AG04449 (cell line): ENCODE measurements around the gene PSMF1.

Source experiments
- CTCF ChIA-PET: fragments of 350-600 bp; formaldehyde crosslinking; extraction: SDS; loops from one replicate; lab custom pipeline; 2021; ENCODE audit warnings: antibody characterized with exemption; lab: Yijun Ruan, JAX
- POLR2A ChIA-PET: fragments of 400-600, 350-600 bp; formaldehyde crosslinking; extraction: SDS; loops from one replicate; lab custom pipeline; 2020; ENCODE audit warnings: antibody characterized with exemption, inconsistent platforms; lab: Yijun Ruan, JAX
- DNase-seq: peaks from one replicate; pipeline ENCODE4 v3.0.0-alpha.2; 2010; ENCODE audit warnings: low read depth, low spot score
- H3K4me3 ChIP-seq: 2 replicates; pipeline ENCODE4 v1.5.1; 2011; ENCODE audit warnings: low read depth, mild to moderate bottlenecking, control low read depth, low read length
- CTCF ChIP-seq: IDR thresholded peaks from one replicate; pipeline ENCODE4 v1.5.1; 2011; ENCODE audit warnings: mild to moderate bottlenecking, moderate library complexity, low read length, control low read depth, inconsistent platforms; ENCODE audit not compliant: insufficient read depth; ENCODE audit errors: missing control alignments

The PSMF1 gene

GRCh38 chr20:1185316-1185741, 66.9 kb downstream of the PSMF1 start:
- peak overlapping the region; percentile 40 for H3K4me3 ChIP-seq
- CTCF ChIA-PET, result interaction anchor here (1.5 to 1.7 kb wide), 2 partner anchors 9 to 14 kb away, joined by 5 to 6 read pairs; no protein-coding TSS in a partner anchor
- POLR2A ChIA-PET, result no interaction called here
- no peak for TF ChIP-seq CTCF
- no peak for DNase-seq

GRCh38 chr20:1185790-1186334, 67.5 kb downstream of the PSMF1 start:
- CTCF ChIA-PET, result interaction anchor here (0.5 to 1.7 kb wide), 3 partner anchors 11 to 230 kb away, joined by 3 to 6 read pairs (median 3); no protein-coding TSS in a partner anchor
- POLR2A ChIA-PET, result no interaction called here
- H3K4me3 ChIP-seq, result peak overlapping the region; percentile 40
- TF ChIP-seq CTCF, result peak; percentile 67
- no peak for DNase-seq

- ChIA-PET POLR2A (no interaction called here), CTCF (interaction anchor here (0.5 to 1.7 kb wide), 4 partner anchors 11 to 230 kb away, joined by 3 to 6 read pairs (median 3); no protein-coding TSS in a partner anchor)
- TF ChIP-seq CTCF, result no peak
- no peak for DNase-seq
- no peak overlapping the region for H3K4me3 ChIP-seq
Observed at GRCh38 chr20:1186367-1186991, 68.1 kb downstream of the PSMF1 start.

GRCh38 chr20:1187605-1188171, 69.3 kb downstream of the PSMF1 start:
- no peak for TF ChIP-seq CTCF
- DNase-seq, result no peak
- no peak overlapping the region for H3K4me3 ChIP-seq
- ChIA-PET POLR2A (no interaction called here), CTCF (interaction anchor here (1.1 to 1.5 kb wide), 2 partner anchors 10 to 79 kb away, joined by 3 to 9 read pairs; no protein-coding TSS in a partner anchor)

GRCh38 chr20:1188347-1188746, 69.9 kb downstream of the PSMF1 start:
- TF ChIP-seq CTCF, result no peak
- DNase-seq, result no peak
- ChIA-PET CTCF (interaction anchor here (0.8 to 1.5 kb wide), 2 partner anchors 10 to 19 kb away, joined by 3 to 9 read pairs; no protein-coding TSS in a partner anchor), POLR2A (no interaction called here)
- no peak overlapping the region for H3K4me3 ChIP-seq

GRCh38 chr20:1189827-1190226, 71.4 kb downstream of the PSMF1 start:
- CTCF ChIA-PET, result no interaction called here
- no peak overlapping the region for H3K4me3 ChIP-seq
- no peak for DNase-seq
- POLR2A ChIA-PET, result no interaction called here
- TF ChIP-seq CTCF, result no peak
